Tibial nerve (tissue), 4 donors: Measurements from ENCODE around the gene CNKSR1. TPM values are rescaled to one million over a fixed set of nuclear protein-coding genes. Genes with fewer than 3 reads are reported as not detected.

Experiments used
- DNase-seq, 2 donors: peaks; one replicate each; pipeline ENCODE4 v3.0.0-alpha.2; 2019; ENCODE audit warnings: low spot score in 2 of 2
- H3K27ac ChIP-seq, 4 donors: fragments of 200-600 bp; sonication (generic) in 3 of 4; one replicate each; pipeline ENCODE4 v1.5.1; 2017 to 2019; ENCODE audit warnings: mild to moderate bottlenecking in 1 of 4
- H3K27me3 ChIP-seq, 2 donors: fragments of 200-600 bp; sonication (generic) in 1 of 2; one replicate each; pipeline versions ENCODE4 v1.5.1 to v1.6.0; 2017 to 2019
- H3K36me3 ChIP-seq, 3 donors: fragments of 200-600 bp; sonication (generic); one replicate each; pipeline ENCODE4 v1.5.1; 2018 to 2019
- H3K4me1 ChIP-seq, 4 donors: fragments of 200-600 bp; sonication (generic) in 3 of 4; one replicate each; pipeline ENCODE4 v1.5.1; 2017 to 2019
- H3K4me3 ChIP-seq, 4 donors: fragments of 200-600 bp; sonication (generic) in 3 of 4; one replicate each; pipeline ENCODE4 v1.5.1; 2017 to 2019; ENCODE audit warnings: mild to moderate bottlenecking in 1 of 4, moderate library complexity in 1 of 4
- H3K9me3 ChIP-seq, 4 donors: fragments of 200-600 bp; sonication (generic) in 3 of 4; one replicate each; pipeline ENCODE4 v1.5.1; 2017 to 2019
- EP300 ChIP-seq, 2 donors: sonication (generic); formaldehyde crosslinking; IDR thresholded peaks; one replicate each; pipeline ENCODE4 v1.6.1; 2017; ENCODE audit warnings: antibody characterized with exemption in 2 of 2, mild to moderate bottlenecking in 1 of 2
- POLR2A ChIP-seq, 2 donors: fragments of 450-650 bp; IDR thresholded peaks; one replicate each; pipeline ENCODE4 v1.6.1; 2017; ENCODE audit warnings: antibody characterized with exemption in 2 of 2, mild to moderate bottlenecking in 2 of 2, moderate library complexity in 2 of 2
- WGBS, 2 donors: methylation state at CpG; one replicate each; pipeline ENCODE4 v1.1.5; 2018; 5-methylcytosine and 5-hydroxymethylcytosine counted together
- total RNA-seq, 4 donors: library from RNA; depleted of rRNA; stranded (reverse); fragments of >200 nt; gene quantifications; one replicate each; pipeline ENCODE4 v1.1.0, GENCODE V29; 2016
- TF ChIP-seq, protein P1 (sequence below), 5 experiments: fragments of 200-600 bp in 3 of 5; fragments of 450-650 bp in 2 of 5; sonication (generic) in 3 of 5; IDR thresholded peaks; one replicate each; pipeline ENCODE4 v1.5.1; 2016 to 2019; ENCODE audit warnings: antibody characterized with exemption in 5 of 5, mild to moderate bottlenecking in 3 of 5, moderate library complexity in 2 of 5

Gene CNKSR1
- total RNA-seq, 4 donors from 2014 or later = 2.6 to 5.7 (median 4.0) TPM; not detected in 1

DNA sequence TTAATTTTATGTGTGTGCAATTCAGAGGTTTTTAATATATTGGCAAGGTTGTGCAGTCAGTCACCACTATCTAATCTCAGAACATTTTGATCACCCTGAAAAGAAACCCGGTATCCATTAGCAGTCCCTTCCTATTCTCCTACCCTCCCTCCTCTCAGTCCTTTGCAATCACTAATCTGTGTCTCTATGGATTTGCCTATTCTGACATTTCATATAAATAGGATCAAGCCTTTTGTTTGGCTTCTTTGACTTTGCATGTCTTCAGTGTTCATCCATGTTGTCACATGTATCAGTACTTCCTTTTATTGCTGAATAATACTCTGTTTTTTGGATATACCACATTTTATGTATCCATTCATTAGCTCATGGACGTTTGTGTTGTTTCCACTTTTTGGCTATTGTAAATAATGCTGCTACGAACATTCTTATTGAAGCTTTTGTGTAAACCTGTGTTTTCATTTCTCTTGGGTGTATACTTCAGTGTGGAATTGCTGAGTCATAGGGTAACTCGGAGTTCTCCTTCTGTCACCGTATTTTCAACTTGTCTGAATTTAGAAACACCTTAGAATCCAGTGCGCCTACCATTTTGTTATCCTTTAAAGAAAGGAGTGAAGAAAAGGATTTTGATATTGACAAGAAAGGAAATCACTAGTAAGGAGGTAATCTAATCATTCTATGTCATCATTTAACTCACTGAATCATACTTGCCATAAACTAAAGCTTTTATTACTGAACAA lies 60.1 kb downstream of the CNKSR1 start:
- peak overlapping the region in 2 of 4 donors; percentile 20 to 60 for H3K27ac ChIP-seq
- H3K4me3 ChIP-seq = no peak overlapping the region
- H3K9me3 ChIP-seq = no peaks in the 10 kb centered on the region
- 70 to 72% methylated on average over 6 of the region's 6 CpGs for WGBS, 2 donors
- H3K27me3 ChIP-seq = no peaks in the 10 kb centered on the region
- H3K4me1 ChIP-seq = peaks cover 0 to 25% (median 2%) of the 10 kb centered on the region in 4 donors
- no peak for DNase-seq
- no peak for TF ChIP-seq EP300 (IDR thresholded peaks at IDR 0.05)
- TF ChIP-seq POLR2A (IDR thresholded peaks at IDR 0.05) = no peak
- TF ChIP-seq, protein P1, sequence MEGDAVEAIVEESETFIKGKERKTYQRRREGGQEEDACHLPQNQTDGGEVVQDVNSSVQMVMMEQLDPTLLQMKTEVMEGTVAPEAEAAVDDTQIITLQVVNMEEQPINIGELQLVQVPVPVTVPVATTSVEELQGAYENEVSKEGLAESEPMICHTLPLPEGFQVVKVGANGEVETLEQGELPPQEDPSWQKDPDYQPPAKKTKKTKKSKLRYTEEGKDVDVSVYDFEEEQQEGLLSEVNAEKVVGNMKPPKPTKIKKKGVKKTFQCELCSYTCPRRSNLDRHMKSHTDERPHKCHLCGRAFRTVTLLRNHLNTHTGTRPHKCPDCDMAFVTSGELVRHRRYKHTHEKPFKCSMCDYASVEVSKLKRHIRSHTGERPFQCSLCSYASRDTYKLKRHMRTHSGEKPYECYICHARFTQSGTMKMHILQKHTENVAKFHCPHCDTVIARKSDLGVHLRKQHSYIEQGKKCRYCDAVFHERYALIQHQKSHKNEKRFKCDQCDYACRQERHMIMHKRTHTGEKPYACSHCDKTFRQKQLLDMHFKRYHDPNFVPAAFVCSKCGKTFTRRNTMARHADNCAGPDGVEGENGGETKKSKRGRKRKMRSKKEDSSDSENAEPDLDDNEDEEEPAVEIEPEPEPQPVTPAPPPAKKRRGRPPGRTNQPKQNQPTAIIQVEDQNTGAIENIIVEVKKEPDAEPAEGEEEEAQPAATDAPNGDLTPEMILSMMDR (IDR thresholded peaks at IDR 0.05) = no peak
- H3K36me3 ChIP-seq = no peaks in the 10 kb centered on the region

Other genes with a start within 250 kb of the CNKSR1 start
- 10 to 100 TPM in 1 of 4 donors, 1 to 10 TPM in 3; 6.3 to 19.2 (median 9.3) TPM for gene PAFAH2, start 179.4 kb upstream of the CNKSR1 start, total RNA-seq
- 10 to 100 TPM; 30.6 to 44.3 (median 34.6) TPM for gene EXTL1, start 155.7 kb upstream of the CNKSR1 start, total RNA-seq
- gene SLC30A2, start 131.4 kb upstream of the CNKSR1 start, total RNA-seq = not detected
- gene TRIM63, start 109.9 kb upstream of the CNKSR1 start, total RNA-seq = under 1 TPM in 2 of 4 donors, not detected in 2; 0.21 to 0.98 TPM
- gene PDIK1L, start 65.7 kb upstream of the CNKSR1 start, total RNA-seq = 1 to 10 TPM; 5.4 to 9.0 (median 7.1) TPM
- 10 to 100 TPM; 11.9 to 22.7 (median 14.2) TPM for gene FAM110D, start 18.4 kb upstream of the CNKSR1 start, total RNA-seq
- not detected for gene C1orf232, start 8.5 kb upstream of the CNKSR1 start, total RNA-seq
- 10 to 100 TPM; 24.9 to 46.5 (median 38.2) TPM for gene ZNF593, start 7.6 kb upstream of the CNKSR1 start, total RNA-seq
- gene ZNF593OS, start 5.7 kb upstream of the CNKSR1 start, total RNA-seq = not detected
- not detected for gene CATSPER4, start 13.1 kb downstream of the CNKSR1 start, total RNA-seq
- 10 to 100 TPM; 14.9 to 23.7 (median 20.0) TPM for gene CEP85, start 56.7 kb downstream of the CNKSR1 start, total RNA-seq
- 10 to 100 TPM; 49.6 to 97.2 (median 56.0) TPM for gene SH3BGRL3, start 102.6 kb downstream of the CNKSR1 start, total RNA-seq
- gene UBXN11, start 129.1 kb downstream of the CNKSR1 start, total RNA-seq = 10 to 100 TPM; 13.8 to 48.3 (median 19.7) TPM
- gene CD52, start 140.5 kb downstream of the CNKSR1 start, total RNA-seq = 1 to 10 TPM in 1 of 4 donors, not detected in 3; 4.8 TPM
- gene CRYBG2, start 176.6 kb downstream of the CNKSR1 start, total RNA-seq = under 1 TPM in 1 of 4 donors, not detected in 3; under 0.01 TPM
- not detected for gene ZNF683, start 195.3 kb downstream of the CNKSR1 start, total RNA-seq
- gene LIN28A, start 233.3 kb downstream of the CNKSR1 start, total RNA-seq = not detected